ENCODE data around the gene EBF4.

Gene EBF4

GRCh38 chr20:2692036-2692885 lies at the start of gene EBF4:
Gene EBF4, plus strand, starts transcription at chr20:2692780. Its CDS starts 866 bp downstream, at chr20:2693646.
- peak in 1 of 2 donors; percentile 31 for DNase-seq

GRCh38 chr20:2643708-2644107 lies 48.9 kb upstream of the EBF4 start:
- no peak for DNase-seq

- DNase-seq = peak; percentile 95 to 97
These were observed 40.5 kb upstream of the EBF4 start, which contains the start of gene NOP56 for GRCh38 chr20:2651772-2652723. Gene NOP56, plus strand, starts transcription at chr20:2652632. Its CDS starts 29 bp downstream, at chr20:2652661.

- DNase-seq = peak; percentile 59 to 62
These were observed 39.6 kb upstream of the EBF4 start for GRCh38 chr20:2652724-2653555.

- DNase-seq = no peak
These were observed 38.8 kb upstream of the EBF4 start for GRCh38 chr20:2653556-2654383.

GRCh38 chr20:2654384-2654822 lies 38.2 kb upstream of the EBF4 start:
- DNase-seq = no peak

- DNase-seq = no peak
These were observed 37.7 kb upstream of the EBF4 start for GRCh38 chr20:2654831-2655230.

GRCh38 chr20:2655331-2656116 lies 37.1 kb upstream of the EBF4 start:
- no peak for DNase-seq

- no peak for DNase-seq
These were observed 36.0 kb upstream of the EBF4 start for GRCh38 chr20:2656471-2657117.

GRCh38 chr20:2657241-2657640 lies 35.3 kb upstream of the EBF4 start:
- DNase-seq = no peak

GRCh38 chr20:2657674-2658073 lies 34.9 kb upstream of the EBF4 start:
- no peak for DNase-seq

GRCh38 chr20:2658414-2659354 lies 33.9 kb upstream of the EBF4 start:
- DNase-seq = peak in 1 of 2 donors; percentile 28

- no peak for DNase-seq
These were observed 33.0 kb upstream of the EBF4 start for GRCh38 chr20:2659547-2659946.

GRCh38 chr20:2663364-2663886 lies 29.2 kb upstream of the EBF4 start:
- no peak for DNase-seq

GRCh38 chr20:2663887-2664719 lies 28.5 kb upstream of the EBF4 start, which contains the start of gene IDH3B:
Gene IDH3B, minus strand, starts transcription at chr20:2664216. Its CDS starts 28 bp downstream, at chr20:2664188.
- DNase-seq = peak; percentile 91 to 92

GRCh38 chr20:2671977-2672376 lies 20.6 kb upstream of the EBF4 start:
- DNase-seq = peak in 1 of 2 donors; percentile 23

- no peak for DNase-seq
These were observed 20.1 kb upstream of the EBF4 start for GRCh38 chr20:2672446-2672845.

GRCh38 chr20:2673453-2673852 lies 19.1 kb upstream of the EBF4 start:
- no peak for DNase-seq
